Aorta (tissue), 5 donors: ENCODE measurements around the gene SPART. TPM values are rescaled to one million over a fixed set of nuclear protein-coding genes. Genes with fewer than 3 reads are reported as not detected.
"Not testable (repeated sequence)": the region's sequence is repeated elsewhere in the genome, so short reads cannot be mapped to it uniquely, and the experiment has no call there.

ENCODE experiments used
- ATAC-seq: fragments of 200-7000 bp; cut with Tn5 transposase; one replicate; pipeline ENCODE4 v1.9.1; 2022; ENCODE audit warnings: moderate library complexity; ENCODE audit not compliant: low FRiP score
- DNase-seq, 2 donors: peaks; one replicate each; pipeline ENCODE4 v3.0.0-alpha.2; 2020
- H3K27ac ChIP-seq, 2 donors: one replicate each; pipeline ENCODE4 v1.5.1; 2013; ENCODE audit warnings: low read length in 2 of 2, mild to moderate bottlenecking in 2 of 2, moderate library complexity in 2 of 2, control low read depth in 1 of 2, inconsistent platforms in 1 of 2, low read depth in 1 of 2
- H3K27me3 ChIP-seq, 2 donors: one replicate each; pipeline ENCODE4 v1.6.1; 2013; ENCODE audit warnings: control low read depth in 1 of 2, low read length in 1 of 2, mild to moderate bottlenecking in 1 of 2, moderate library complexity in 1 of 2; ENCODE audit not compliant: insufficient read depth in 2 of 2, control insufficient read depth in 1 of 2
- H3K36me3 ChIP-seq, 2 donors: one replicate each; pipeline ENCODE4 v1.6.1; 2013; ENCODE audit warnings: control low read depth in 1 of 2, low read length in 1 of 2, mild to moderate bottlenecking in 1 of 2; ENCODE audit not compliant: insufficient read depth in 2 of 2, control insufficient read depth in 1 of 2
- H3K4me1 ChIP-seq, 2 donors: one replicate each; pipeline ENCODE4 v1.6.1; 2013; ENCODE audit warnings: low read length in 2 of 2, control low read depth in 1 of 2, mild to moderate bottlenecking in 1 of 2, moderate library complexity in 1 of 2; ENCODE audit not compliant: insufficient read depth in 2 of 2, control insufficient read depth in 1 of 2
- H3K4me3 ChIP-seq, 2 donors: one replicate each; pipeline ENCODE4 v1.5.1; 2013; ENCODE audit warnings: low read length in 2 of 2, control low read depth in 1 of 2, mild to moderate bottlenecking in 1 of 2
- H3K9me3 ChIP-seq: one replicate; pipeline ENCODE4 v1.6.1; 2013; ENCODE audit warnings: mild to moderate bottlenecking, low read length; ENCODE audit not compliant: control insufficient read depth
- WGBS, 2 donors: extraction: QIAGEN DNeasy Blood & Tissue Kit; methylation state at CpG; one replicate each; pipeline ENCODE4 v1.1.7; 2013; 5-methylcytosine and 5-hydroxymethylcytosine counted together
- intact Hi-C, 2 donors: fragments of 100-400 bp; cut with DNase I; formaldehyde crosslinking; loops; one replicate each; pipeline versions ENCODE4 v1.14.2 to v1.15.0; 2022
- polyA plus RNA-seq, 2 donors: library from polyadenylated mRNA; stranded (reverse); fragments of 200-250 nt; gene quantifications; one replicate each; pipeline ENCODE4 v1.2.3, GENCODE V29; 2013
- total RNA-seq, 2 donors: library from RNA; stranded (reverse); fragmentation: NEBNext Ultra II Directional; extraction: Animal tissue kit (Norgen Biotek cat#: 25700); gene quantifications; one replicate each; pipeline ENCODE4 v1.2.1, GENCODE V29; 2021
- donor health status: healthy with polysubstance abuse.
- donor health status: Bipolar disorder and iron deficiency.
- donor health status: DM: no; HTN: no; CAD: no.
- donor health status: DM: no; HTN: no; CAD: no.
- donor health status: DM: yes; HTN: yes; CAD: no.

The SPART gene
- total and polyA plus RNA-seq, 4 donors = 46.6 to 74.7 (median 61.7) TPM

DNA sequence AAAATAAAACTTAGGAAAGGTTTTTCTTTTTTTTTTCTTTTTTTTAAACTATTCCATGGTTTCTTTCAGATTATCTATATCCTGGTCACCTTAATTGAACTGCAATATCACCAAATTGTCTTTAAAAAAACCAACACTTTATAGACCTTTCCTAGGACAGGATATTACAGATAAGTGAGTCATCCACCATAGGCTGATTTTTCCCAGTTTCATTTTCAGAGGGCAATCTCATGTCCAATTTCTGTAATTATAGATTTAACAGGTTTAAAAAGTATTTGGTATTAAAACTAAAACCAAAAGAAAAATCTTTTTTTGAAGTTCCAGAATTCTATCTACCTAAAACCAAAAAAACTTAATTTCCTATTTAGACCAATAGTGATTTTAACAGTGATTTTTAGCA, 13.2 kb downstream of the SPART start:
- ATAC-seq (no peak), DNase-seq (no peak)
- no peak overlapping the region for H3K27ac ChIP-seq
- peaks cover 4 to 7% of the 10 kb centered on the region in 2 donors for H3K4me1 ChIP-seq
- H3K36me3 ChIP-seq = no peaks in the 10 kb centered on the region
- no peaks in the 10 kb centered on the region for H3K27me3 ChIP-seq
- H3K9me3 ChIP-seq = no peaks in the 10 kb centered on the region
- H3K4me3 ChIP-seq = no peak overlapping the region
- intact Hi-C loops = no loop called here

DNA sequence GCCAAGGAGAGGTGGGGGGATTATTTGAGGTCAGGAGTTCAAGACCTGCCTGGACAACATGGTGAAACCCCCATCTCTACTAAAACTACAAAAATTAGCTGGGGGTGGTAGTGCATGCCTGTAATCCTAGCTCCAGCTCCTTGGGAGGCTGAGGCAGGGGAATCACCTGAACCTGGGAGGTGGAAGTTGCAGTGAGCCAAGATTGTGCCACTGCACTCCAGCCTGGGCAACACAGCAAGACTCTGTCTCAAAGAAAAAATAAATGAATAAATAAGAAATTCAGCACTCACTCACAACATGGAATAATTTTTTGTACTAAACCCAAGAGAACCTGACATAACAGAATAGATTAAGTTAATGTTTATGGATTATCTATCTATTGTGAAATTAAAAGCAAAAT, 13.9 kb downstream of the SPART start:
- H3K9me3 ChIP-seq, H3K27me3 ChIP-seq, ATAC-seq, DNase-seq, H3K36me3 ChIP-seq, H3K4me3 ChIP-seq, H3K27ac ChIP-seq, H3K4me1 ChIP-seq, intact Hi-C loops: not testable (repeated sequence)

DNA sequence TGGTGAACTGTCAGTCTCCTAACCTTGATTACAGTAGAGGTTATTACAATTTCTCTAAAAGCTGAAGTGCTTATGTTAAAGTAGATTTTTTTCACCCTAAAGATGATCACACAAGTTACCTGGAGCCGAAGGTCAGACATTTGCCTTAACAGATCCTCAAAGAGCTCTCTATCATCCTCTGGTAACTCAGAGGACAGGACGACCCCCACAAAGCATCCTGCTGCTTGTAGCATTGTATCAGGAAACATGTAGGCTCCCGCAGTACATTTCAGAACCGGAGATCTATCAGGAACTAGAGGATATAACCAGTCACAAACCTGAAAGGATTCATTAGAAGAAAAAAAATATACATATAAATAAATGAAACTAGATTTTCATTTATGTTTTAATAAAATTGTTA, 14.9 kb downstream of the SPART start:
- WGBS, 2 donors = 81 to 86% methylated on average over 4 of the region's 4 CpGs
- H3K4me1 ChIP-seq = peaks cover 4 to 7% of the 10 kb centered on the region in 2 donors
- no peaks in the 10 kb centered on the region for H3K36me3 ChIP-seq
- ATAC-seq (no peak), DNase-seq (no peak)
- H3K27ac ChIP-seq = no peak overlapping the region
- no peak overlapping the region for H3K4me3 ChIP-seq
- intact Hi-C loops = no loop called here
- H3K27me3 ChIP-seq = no peaks in the 10 kb centered on the region
- no peaks in the 10 kb centered on the region for H3K9me3 ChIP-seq

DNA sequence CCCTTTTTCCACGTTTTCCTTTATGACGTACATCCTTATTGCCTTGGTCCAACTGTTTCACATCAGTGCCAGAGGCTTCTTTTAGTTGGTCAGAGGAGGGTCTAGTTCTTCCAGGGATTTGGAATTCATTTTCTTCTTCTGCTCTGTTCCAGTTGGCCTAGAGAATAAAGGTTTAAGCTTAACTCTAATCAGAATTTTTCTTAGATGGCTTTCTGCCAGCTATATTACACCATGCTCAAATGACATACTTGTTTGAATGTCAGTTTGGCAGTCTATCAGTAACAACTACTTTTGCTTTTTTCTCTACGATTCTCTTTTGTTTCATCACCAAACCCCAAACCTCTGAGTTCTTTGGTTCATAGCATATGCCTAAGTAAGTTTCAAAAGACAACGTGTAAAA, 16.8 kb downstream of the SPART start:
- DNase-seq (no peak), ATAC-seq (no peak)
- no peaks in the 10 kb centered on the region for H3K27me3 ChIP-seq
- intact Hi-C loops = no loop called here
- H3K27ac ChIP-seq = no peak overlapping the region
- H3K4me3 ChIP-seq = no peak overlapping the region
- 16 to 20% methylated on average over 4 of the region's 4 CpGs for WGBS, 2 donors
- H3K4me1 ChIP-seq = peaks cover 4 to 5% of the 10 kb centered on the region in 2 donors
- H3K9me3 ChIP-seq = no peaks in the 10 kb centered on the region
- H3K36me3 ChIP-seq = peaks cover under 1 to 7% of the 10 kb centered on the region in 2 donors

DNA sequence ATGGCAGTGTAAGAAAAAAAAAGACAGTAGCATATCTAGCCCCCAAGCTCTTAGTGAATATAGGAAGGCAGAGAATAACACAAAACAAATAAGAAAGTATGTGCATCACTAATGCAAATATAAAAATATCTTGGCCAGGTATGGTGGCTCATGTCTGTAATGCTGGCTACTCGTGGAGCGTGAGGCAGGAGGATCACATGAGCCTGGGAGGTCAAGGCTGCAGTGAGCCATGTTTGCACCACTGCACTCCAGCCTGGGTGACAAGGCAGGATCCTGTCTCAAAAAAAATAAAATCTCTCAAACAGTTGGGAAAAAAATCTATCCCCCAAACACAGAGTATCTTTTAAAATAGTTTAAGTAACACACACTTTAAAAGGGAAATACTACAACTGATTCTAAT, 17.4 kb downstream of the SPART start:
- intact Hi-C loops = no loop called here
- Histone ChIP-seq H3K36me3 (peaks cover 6 to 8% of the 10 kb centered on the region in 2 donors), H3K4me3 (no peak overlapping the region), H3K4me1 (peaks cover 0 to 4% of the 10 kb centered on the region in 2 donors), H3K27me3 (no peaks in the 10 kb centered on the region), H3K9me3 (no peaks in the 10 kb centered on the region), H3K27ac (no peak overlapping the region)
- no peak for DNase-seq
- no peak for ATAC-seq
- 77 to 83% methylated on average over 2 of the region's 2 CpGs for WGBS, 2 donors

DNA sequence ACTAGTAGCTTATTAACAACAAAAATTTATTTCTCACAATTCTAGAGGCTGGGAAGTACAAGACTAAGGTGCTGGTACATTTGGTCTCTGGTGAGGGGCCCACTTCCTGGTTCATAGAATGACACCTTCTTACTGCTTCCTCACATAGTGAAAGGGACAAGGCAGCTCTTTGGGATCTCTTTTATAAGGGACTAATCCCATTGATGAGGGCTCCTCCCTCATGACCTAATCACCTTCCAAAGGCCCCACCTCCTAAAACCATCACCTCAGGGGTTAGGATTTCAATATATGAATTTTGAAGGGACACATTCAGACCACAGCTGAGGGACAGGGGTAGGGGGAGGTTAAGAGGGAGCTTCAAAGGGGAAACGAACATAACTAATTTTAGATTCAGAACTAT, 20.3 kb downstream of the SPART start:
- WGBS, 2 donors = 81 to 88% methylated on average over 1 of the region's 1 CpG
- H3K9me3 ChIP-seq = no peaks in the 10 kb centered on the region
- no peak for DNase-seq
- no peaks in the 10 kb centered on the region for H3K27me3 ChIP-seq
- H3K4me3 ChIP-seq = no peak overlapping the region
- H3K36me3 ChIP-seq = peaks cover 10 to 13% of the 10 kb centered on the region in 2 donors
- intact Hi-C loops = no loop called here
- peaks cover 0 to 4% of the 10 kb centered on the region in 2 donors for H3K4me1 ChIP-seq
- no peak for ATAC-seq
- no peak overlapping the region for H3K27ac ChIP-seq

DNA sequence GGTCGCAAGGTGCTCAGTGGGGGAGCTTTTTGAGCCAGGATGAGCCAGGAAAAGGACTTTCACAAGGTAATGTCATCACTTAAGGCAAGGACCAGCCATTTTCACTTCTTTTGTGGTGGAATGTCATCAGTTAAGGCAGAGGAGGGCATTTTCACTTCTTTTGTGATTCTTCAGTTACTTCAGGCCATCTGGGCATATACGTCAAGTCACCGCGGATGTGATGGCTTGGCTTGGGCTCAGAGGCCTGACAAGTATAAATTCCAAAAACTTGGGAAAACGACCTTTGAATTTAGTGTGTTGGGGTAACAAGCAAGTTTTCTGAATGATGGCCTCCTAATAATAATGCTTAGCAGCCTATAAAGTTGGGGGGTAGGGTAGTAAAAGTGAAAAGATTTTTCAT, 21.3 kb downstream of the SPART start:
- H3K4me1 ChIP-seq, ATAC-seq, H3K27ac ChIP-seq, DNase-seq, H3K4me3 ChIP-seq, intact Hi-C loops, H3K9me3 ChIP-seq, H3K27me3 ChIP-seq: not testable (repeated sequence)
- H3K36me3 ChIP-seq = peaks cover 10 to 13% of the 10 kb centered on the region in 2 donors
- WGBS, 2 donors = 76 to 78% methylated on average over 5 of the region's 5 CpGs

DNA sequence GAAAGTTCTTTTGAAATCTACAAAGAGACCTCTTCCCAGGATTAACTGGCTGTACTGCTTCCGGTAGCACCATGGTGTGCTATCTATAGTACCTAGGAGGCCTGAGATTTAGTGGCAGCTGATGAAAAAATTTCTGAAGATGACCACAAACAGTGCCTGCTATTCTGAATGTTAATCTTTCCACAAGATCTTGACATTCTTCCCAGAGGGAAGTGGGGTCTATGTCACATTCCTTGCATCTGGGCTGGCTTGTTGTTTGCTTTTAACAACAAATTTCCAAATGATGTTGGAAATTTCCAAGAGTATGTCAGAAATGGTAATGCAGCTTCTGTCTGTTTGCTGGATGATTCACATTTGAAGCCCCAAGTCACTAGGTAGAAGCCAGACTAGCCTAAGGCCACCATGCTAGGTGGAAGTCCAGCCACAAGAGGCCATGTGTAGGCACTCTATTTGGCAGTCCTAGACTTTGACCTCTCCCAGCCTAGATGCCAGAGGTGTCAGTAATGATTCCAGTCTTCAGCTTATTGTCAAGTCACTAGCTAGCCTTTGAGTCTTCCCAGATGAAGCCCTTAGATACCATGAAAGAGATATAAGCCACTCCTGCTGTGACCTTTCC, 22.1 kb downstream of the SPART start:
- 97 to 100% methylated on average over 1 of the region's 1 CpG for WGBS, 2 donors

DNA sequence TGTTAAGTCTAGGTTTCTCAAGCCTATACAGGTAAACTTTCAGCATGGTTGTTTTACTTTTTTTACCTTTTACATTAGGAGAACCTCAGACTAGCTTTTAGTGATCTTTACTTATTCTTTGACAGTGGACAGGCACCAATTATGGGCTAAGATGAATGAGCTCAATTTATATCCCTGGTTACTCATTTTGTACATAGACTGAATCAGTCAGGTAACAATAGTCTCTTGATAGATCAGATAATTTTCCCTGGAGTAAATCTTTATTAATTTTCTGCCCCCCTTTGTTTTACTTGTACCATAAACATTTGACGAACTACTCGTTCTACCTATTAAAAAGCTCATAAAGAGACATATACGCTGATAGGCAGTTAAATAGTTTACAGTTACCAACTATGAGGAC, 22.8 kb downstream of the SPART start:
- intact Hi-C loops = no loop called here
- DNase-seq (no peak), ATAC-seq (no peak)
- H3K27me3 ChIP-seq = no peaks in the 10 kb centered on the region
- 93 to 97% methylated on average over 3 of the region's 3 CpGs for WGBS, 2 donors
- no peak overlapping the region for H3K4me3 ChIP-seq
- H3K9me3 ChIP-seq = no peaks in the 10 kb centered on the region
- H3K36me3 ChIP-seq = peaks cover 10 to 13% of the 10 kb centered on the region in 2 donors
- no peak overlapping the region for H3K27ac ChIP-seq
- peaks cover 0 to 2% of the 10 kb centered on the region in 2 donors for H3K4me1 ChIP-seq

More for the DNA sequence above, 22.1 kb downstream of the SPART start:
- DNase-seq = no peak
- Histone ChIP-seq H3K27me3 (no peaks in the 10 kb centered on the region), H3K36me3 (peaks cover 10 to 13% of the 10 kb centered on the region in 2 donors), H3K4me3 (no peak overlapping the region), H3K9me3 (no peaks in the 10 kb centered on the region), H3K4me1 (peaks cover 0 to 2% of the 10 kb centered on the region in 2 donors), H3K27ac (no peak overlapping the region)
- no peak for ATAC-seq
- intact Hi-C loops = no loop called here
